G401.6 (cell line): ENCODE measurements around the gene FUZ.

ENCODE experiments used
- FAIRE-seq: peaks from 2 replicates; lab custom pipeline; 2012; peaks lifted over from hg19 to GRCh38; lab: Jason Lieb, UNC

FUZ gene

GRCh38 chr19:49780861-49781260, 32.2 kb downstream of the FUZ start:
- FAIRE-seq, result no peak

GRCh38 chr19:49779731-49780555, 33.1 kb downstream of the FUZ start:
- no peak for FAIRE-seq

- FAIRE-seq, result no peak
These were observed 36.7 kb downstream of the FUZ start for GRCh38 chr19:49776371-49776764.

GRCh38 chr19:49775742-49776370, 37.2 kb downstream of the FUZ start:
- FAIRE-seq, result no peak

GRCh38 chr19:49774969-49775368, 38.1 kb downstream of the FUZ start:
- FAIRE-seq, result no peak

GRCh38 chr19:49773663-49774350, 39.3 kb downstream of the FUZ start:
- no peak for FAIRE-seq

GRCh38 chr19:49772850-49773432, 40.2 kb downstream of the FUZ start:
- FAIRE-seq, result no peak

GRCh38 chr19:49771674-49772139, 41.4 kb downstream of the FUZ start:
- no peak for FAIRE-seq

GRCh38 chr19:49770529-49770928, 42.6 kb downstream of the FUZ start:
- no peak for FAIRE-seq

GRCh38 chr19:49767967-49768581, 45.0 kb downstream of the FUZ start:
- FAIRE-seq, result no peak

GRCh38 chr19:49767381-49767780, 45.7 kb downstream of the FUZ start:
- FAIRE-seq, result no peak

- FAIRE-seq, result no peak
These were observed 46.2 kb downstream of the FUZ start, which contains the start of gene AP2A1 for GRCh38 chr19:49766930-49767299. Gene AP2A1, plus strand, starts transcription at chr19:49767001. Its CDS starts 133 bp downstream, at chr19:49767134.

- peak; percentile 99 for FAIRE-seq
These were observed 46.8 kb downstream of the FUZ start for GRCh38 chr19:49766007-49766929.

- no peak for FAIRE-seq
These were observed 48.8 kb downstream of the FUZ start for GRCh38 chr19:49764341-49764740.

- no peak for FAIRE-seq
These were observed 49.9 kb downstream of the FUZ start, which contains the start of gene TSKS for GRCh38 chr19:49763230-49763629. Gene TSKS, minus strand, starts transcription at chr19:49763306. Its CDS starts 59 bp downstream, at chr19:49763247.

GRCh38 chr19:49761625-49762311, 51.3 kb downstream of the FUZ start:
- FAIRE-seq, result no peak

- no peak for FAIRE-seq
These were observed 51.9 kb downstream of the FUZ start for GRCh38 chr19:49761249-49761624.

GRCh38 chr19:49758292-49758691, 54.8 kb downstream of the FUZ start:
- FAIRE-seq, result no peak
